ENCODE measurements around the gene NTSR2.

GRCh38 chr2:11625671-11626070, 44.3 kb downstream of the NTSR2 start:
- no peak for TF ChIP-seq CTCF (IDR thresholded peaks at IDR 0.05)
- TF ChIP-seq EZH2 (IDR thresholded peaks at IDR 0.05) = no peak
- TF ChIP-seq EZH2phosphoT487 (IDR thresholded peaks at IDR 0.05) = no peak

Measured in neural progenitor cell (in vitro differentiated cells).